ENCODE data around the gene ZCCHC4. TPM values are rescaled to one million over a fixed set of nuclear protein-coding genes. Genes with fewer than 3 reads are reported as not detected.

ZCCHC4 gene
- total and polyA plus RNA-seq, 7 donors, result 4.4 to 12.9 (median 6.6) TPM

DNA sequence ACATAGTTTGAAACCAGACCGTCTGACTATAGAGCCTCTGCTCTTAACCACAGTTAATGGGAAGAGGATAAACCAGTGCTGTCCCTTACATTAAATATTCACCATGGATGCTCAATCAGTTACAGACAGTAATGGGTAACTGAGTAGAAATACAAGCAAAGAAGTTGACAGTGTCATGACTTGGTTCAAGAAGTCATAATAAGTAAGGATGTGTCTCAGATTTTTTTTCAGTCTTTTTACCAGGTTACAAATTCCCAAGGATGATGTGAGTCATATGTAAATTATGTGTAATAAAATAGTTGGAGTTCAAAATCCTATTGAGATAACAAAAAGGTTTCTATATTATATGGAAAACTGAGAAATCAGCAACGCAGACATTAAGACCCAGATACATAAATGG is 31.1 kb downstream of the ZCCHC4 start:
- Histone ChIP-seq H3K27ac (no peak overlapping the region), H3K9me3 (no peaks in the 10 kb centered on the region), H3K27me3 (ENCODE audit: insufficient read depth in 3 of 3, low read length in 2 of 3) (no peaks in the 10 kb centered on the region), H3K36me3 (ENCODE audit: insufficient read depth in 1 of 2, low read depth in 1 of 2) (peaks cover 2 to 12% of the 10 kb centered on the region in 2 donors), H3K4me1 (no peaks in the 10 kb centered on the region), H3K4me3 (no peak overlapping the region)
- WGBS, 3 donors, result 96 to 99% (median 97%) methylated on average over 2 of the region's 2 CpGs
- ATAC-seq, result no peak
- no peak for TF ChIP-seq CTCF (IDR thresholded peaks at IDR 0.05)
- no peak for DNase-seq
- intact Hi-C loops (cut with DNase I), result no loop called here

GRCh38 chr4:25345744-25346143 is 33.2 kb downstream of the ZCCHC4 start:
- Histone ChIP-seq H3K4me1 (no peaks in the 10 kb centered on the region), H3K27me3 (ENCODE audit: insufficient read depth in 3 of 3, low read length in 2 of 3) (no peaks in the 10 kb centered on the region), H3K9me3 (no peaks in the 10 kb centered on the region), H3K27ac (no peak overlapping the region), H3K36me3 (ENCODE audit: insufficient read depth in 1 of 2, low read depth in 1 of 2) (peaks cover 2 to 20% of the 10 kb centered on the region in 2 donors), H3K4me3 (no peak overlapping the region)
- DNase-seq (no peak), ATAC-seq (no peak)
- WGBS, 3 donors, result 63 to 70% (median 64%) methylated on average over 5 of the region's 5 CpGs
- intact Hi-C loops (cut with DNase I), result no loop called here
- TF ChIP-seq CTCF (IDR thresholded peaks at IDR 0.05), result no peak

DNA sequence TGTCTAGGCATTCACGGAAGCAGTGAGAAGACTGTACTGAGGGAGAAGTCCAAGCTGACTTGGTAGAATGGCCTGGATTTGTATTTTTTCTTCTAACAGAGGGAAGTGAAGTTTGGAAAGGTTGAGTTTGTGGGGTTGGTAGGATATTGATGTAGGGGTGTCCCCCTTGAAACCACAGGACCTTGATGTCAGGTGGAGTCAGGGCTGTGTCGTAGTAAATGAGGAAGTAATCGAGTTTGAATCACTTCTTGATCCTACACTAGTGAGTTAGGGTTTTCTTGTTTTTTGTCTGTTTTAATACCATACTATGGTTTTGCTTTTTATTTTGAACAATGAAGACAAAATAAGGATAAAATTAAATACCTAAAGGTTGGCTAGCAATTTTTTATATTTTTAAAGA is 34.3 kb downstream of the ZCCHC4 start:
- intact Hi-C loops (cut with DNase I), result no loop called here
- Histone ChIP-seq H3K27me3 (ENCODE audit: insufficient read depth in 3 of 3, low read length in 2 of 3) (no peaks in the 10 kb centered on the region), H3K4me1 (no peaks in the 10 kb centered on the region), H3K27ac (no peak overlapping the region), H3K9me3 (no peaks in the 10 kb centered on the region), H3K36me3 (ENCODE audit: insufficient read depth in 1 of 2, low read depth in 1 of 2) (peaks cover 0 to 27% of the 10 kb centered on the region in 2 donors), H3K4me3 (no peak overlapping the region)
- DNase-seq (no peak), ATAC-seq (no peak)
- WGBS, 3 donors, result 88 to 92% (median 91%) methylated on average over 3 of the region's 3 CpGs
- no peak for TF ChIP-seq CTCF (IDR thresholded peaks at IDR 0.05)

- Histone ChIP-seq H3K36me3 (ENCODE audit: insufficient read depth in 1 of 2, low read depth in 1 of 2) (peaks cover 0 to 32% of the 10 kb centered on the region in 2 donors), H3K27ac (no peak overlapping the region), H3K4me1 (no peaks in the 10 kb centered on the region), H3K4me3 (no peak overlapping the region), H3K9me3 (no peaks in the 10 kb centered on the region), H3K27me3 (ENCODE audit: insufficient read depth in 3 of 3, low read length in 2 of 3) (no peaks in the 10 kb centered on the region)
- intact Hi-C loops (cut with DNase I), result no loop called here
- no peak for TF ChIP-seq CTCF (IDR thresholded peaks at IDR 0.05)
- DNase-seq, result no peak
- 67 to 72% (median 72%) methylated on average over 2 of the region's 2 CpGs for WGBS, 3 donors
- ATAC-seq, result no peak
Observed at GRCh38 chr4:25347473-25347872, 34.9 kb downstream of the ZCCHC4 start.

- WGBS, 3 donors, result 71 to 100% (median 71%) methylated on average over 2 of the region's 2 CpGs
Observed at GRCh38 chr4:25347971-25348370, 35.4 kb downstream of the ZCCHC4 start.

More at GRCh38 chr4:25347971-25348370, 35.4 kb downstream of the ZCCHC4 start:
- TF ChIP-seq CTCF (IDR thresholded peaks at IDR 0.05), result no peak
- Histone ChIP-seq H3K4me3 (no peak overlapping the region), H3K27ac (no peak overlapping the region), H3K36me3 (ENCODE audit: insufficient read depth in 1 of 2, low read depth in 1 of 2) (peaks cover 0 to 37% of the 10 kb centered on the region in 2 donors), H3K4me1 (no peaks in the 10 kb centered on the region), H3K27me3 (ENCODE audit: insufficient read depth in 3 of 3, low read length in 2 of 3) (no peaks in the 10 kb centered on the region), H3K9me3 (no peaks in the 10 kb centered on the region)
- ATAC-seq, result no peak
- no peak for DNase-seq
- intact Hi-C loops (cut with DNase I), result no loop called here
